Umbilical cord (tissue), 2 donors: Measurements from ENCODE around the gene TMEM212. TPM values are rescaled to one million over a fixed set of nuclear protein-coding genes. Genes with fewer than 3 reads are reported as not detected.
"Not testable (repeated sequence)": the region's sequence is repeated elsewhere in the genome, so short reads cannot be mapped to it uniquely, and the experiment has no call there.

Experiments used
- DNase-seq: peaks from one replicate; pipeline ENCODE4 v3.0.0-alpha.2; 2015; ENCODE audit warnings: low spot score
- total RNA-seq: library from RNA; depleted of rRNA; stranded (reverse); fragments of >200 nt; gene quantifications from one replicate; pipeline ENCODE4 v1.2.3, GENCODE V29; 2014; ENCODE audit warnings: low replicate concordance; ENCODE audit not compliant: insufficient read depth

Gene TMEM212
- total RNA-seq, 1 donor from 2014 or later, result 1.7 TPM

DNA sequence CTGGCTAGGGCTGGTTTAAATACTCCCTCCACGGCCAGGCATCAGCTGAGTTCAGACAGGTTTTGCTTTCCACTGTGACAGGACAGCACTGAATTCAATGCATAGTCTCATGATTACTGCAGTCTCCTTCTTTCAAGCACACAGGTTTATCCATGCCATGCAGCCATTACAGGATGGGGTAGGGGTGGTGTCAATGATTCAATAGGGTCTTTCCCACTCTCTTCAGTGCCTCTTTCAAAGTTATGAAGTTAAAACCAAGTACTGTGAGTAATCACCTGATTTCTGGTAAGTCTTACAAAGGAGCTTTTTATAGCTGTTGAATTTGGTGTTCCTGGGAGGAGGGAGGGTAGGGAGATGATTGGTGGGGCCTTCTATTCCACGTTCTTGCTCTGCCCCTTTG, 47.2 kb downstream of the TMEM212 start:
- DNase-seq, result no peak

DNA sequence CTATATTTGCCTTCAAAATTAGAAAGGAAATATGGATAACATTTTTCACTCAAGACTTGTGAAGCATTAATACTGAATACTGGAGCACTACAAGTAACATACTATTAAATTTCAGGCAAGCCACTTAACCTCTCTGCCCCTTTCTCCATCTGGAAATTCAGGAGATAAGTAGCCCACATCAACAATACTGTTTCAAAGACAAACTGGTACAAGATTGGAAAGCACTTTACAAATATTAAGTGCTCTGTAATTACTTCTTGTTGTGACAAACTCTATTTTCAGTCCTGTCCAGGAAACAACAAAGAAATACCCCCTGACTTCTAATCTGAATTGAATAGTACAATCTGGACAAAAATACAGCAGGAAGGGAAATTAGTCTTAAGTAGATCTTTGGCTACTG, 49.3 kb downstream of the TMEM212 start:
- DNase-seq, result no peak

DNA sequence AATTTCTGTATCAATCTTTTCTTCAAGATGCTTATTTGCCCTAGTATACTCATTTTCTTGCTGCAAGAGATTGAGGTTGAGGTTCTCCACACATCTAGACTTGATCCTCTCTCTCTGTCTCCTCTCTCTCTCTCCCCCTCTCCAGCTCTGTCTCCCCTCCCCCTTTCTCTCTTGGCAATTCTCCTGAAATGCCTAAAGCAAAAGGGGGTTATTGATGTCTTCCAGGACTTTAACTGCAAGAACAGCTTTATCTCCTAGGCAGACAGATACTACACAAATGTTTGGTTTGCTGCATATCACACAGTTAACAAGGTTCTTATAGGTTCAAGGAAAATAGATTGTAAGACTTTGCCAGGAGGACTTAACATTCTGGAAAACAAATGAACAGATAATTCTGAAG, 52.1 kb downstream of the TMEM212 start:
- DNase-seq, result peak; percentile 78

DNA sequence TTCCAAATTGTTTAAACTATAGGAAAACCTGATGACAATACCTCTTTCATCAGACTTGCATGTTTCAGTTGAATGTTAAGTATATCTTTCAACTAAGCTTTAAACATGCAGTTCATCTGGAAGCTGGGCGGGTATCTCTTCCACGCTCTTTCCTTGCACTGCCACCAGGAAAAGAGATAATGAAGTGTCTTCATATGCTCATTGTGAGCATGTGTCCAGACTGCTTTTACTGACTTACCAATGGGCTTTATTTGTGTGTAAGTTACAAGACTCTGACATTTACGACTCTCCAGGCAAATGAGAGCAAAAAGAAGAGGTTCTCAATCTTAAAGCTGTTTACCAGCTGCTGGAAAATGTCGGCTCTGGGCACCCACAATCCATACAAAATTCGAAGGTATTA, 52.8 kb downstream of the TMEM212 start:
- peak; percentile 88 for DNase-seq

DNA sequence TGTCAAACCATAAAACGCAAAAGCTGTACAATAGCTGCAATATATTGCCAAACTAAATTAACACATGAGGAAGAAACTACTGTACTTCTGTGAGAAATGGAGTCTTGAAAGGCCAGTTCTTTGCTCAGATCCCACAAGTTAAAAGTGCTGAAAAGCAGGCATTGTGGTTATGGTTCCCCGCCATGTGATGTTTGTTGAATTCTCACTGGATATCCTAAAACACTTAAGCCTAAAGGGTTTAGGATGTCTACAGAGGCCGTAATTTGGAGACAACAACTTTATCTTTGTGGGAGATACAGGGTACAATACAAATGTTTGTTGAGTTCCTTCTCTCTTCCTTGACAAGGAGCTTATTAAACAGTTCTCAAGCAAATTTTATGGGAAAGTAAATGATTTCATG, 53.2 kb downstream of the TMEM212 start:
- peak; percentile 76 for DNase-seq

DNA sequence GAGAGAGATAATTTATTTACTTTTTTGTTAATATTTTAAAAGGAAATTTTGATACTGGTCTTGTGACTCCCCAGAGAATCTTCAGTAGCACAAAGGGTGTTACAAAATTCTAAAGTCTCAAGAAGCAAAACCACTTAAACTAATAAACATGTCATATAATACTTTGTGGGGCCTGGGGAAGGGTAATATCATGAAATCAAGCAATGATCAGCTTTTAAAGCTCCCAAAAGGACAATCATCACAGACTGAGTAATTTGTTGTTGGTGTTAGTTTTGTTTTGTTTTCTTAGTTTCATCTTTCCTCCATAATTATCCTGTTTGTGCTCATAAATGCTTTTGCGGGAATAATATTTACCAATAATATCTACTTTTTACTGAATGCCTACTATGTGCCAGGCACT, 55.0 kb downstream of the TMEM212 start:
- DNase-seq, result no peak

DNA sequence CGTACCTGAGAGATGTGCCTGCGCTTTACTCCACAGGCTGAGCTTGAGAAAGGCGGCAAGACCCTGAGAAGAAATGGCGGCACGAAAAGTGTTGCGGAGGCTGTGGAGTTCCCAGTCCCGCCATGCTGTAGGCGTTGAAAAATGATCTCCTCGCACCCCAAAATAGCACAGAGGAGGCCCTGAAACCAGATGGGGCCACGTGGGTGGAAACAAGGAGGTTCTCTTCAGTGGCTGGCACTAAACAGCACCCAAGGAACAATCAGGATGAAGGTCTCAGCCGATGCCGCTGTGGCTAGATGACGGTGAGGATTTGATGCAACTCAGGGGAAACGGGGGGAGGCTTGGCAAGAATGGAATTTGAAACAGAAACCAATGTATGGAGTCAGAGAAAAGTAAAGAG, 57.3 kb downstream of the TMEM212 start:
- no peak for DNase-seq

DNA sequence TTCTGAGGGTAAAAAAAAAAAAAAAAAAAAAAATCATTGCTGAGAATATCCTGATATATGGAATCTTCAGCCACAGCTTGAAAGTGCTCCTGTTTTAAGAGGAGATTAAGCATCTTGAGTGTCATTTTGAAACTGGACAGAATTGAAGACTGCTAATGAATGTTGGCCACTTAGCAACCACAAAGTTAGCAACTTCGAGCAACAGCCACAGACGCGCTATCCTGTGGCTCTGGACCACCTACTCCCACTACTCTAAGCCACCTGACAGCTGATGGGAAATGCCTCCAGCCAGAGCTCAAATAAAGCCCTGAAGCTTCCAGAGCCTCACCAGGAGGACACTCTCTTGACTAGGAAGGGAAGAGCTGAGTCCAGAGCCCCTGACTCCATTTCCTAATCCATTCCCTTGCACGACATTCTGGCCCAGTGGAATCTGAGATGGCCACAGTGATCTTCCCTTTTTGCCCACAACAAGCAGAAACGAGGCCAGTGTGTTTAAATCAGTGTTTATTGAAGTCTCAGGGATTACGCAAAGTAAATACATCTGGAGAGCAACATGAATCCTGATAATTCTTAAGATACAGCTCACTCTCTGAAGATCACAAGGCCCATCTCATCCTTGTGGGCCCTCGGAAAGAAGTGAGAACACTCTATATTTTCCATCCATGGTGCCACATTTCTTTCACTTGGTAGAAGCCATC, 58.6 kb downstream of the TMEM212 start:
- DNase-seq, result peak; percentile 49

DNA sequence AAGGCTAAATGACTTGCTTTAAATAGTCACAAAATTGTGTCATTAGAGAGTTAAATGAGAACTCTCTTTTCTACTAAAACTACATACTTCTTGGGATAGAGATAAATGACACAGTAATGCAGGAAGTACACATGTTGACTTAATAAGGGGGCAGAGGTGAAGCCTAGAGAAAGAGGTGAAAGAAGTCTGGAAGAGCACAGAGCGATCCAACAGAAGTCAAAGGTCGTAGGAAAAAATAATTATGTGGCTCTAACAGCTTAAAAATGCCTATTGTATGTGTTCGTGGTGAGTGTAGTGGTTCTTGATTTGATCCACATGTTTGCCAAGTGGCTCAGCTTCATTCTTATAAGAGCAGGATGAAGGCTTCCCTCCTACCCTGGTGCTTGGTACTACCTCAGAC, 61.7 kb downstream of the TMEM212 start:
- DNase-seq, result no peak

DNA sequence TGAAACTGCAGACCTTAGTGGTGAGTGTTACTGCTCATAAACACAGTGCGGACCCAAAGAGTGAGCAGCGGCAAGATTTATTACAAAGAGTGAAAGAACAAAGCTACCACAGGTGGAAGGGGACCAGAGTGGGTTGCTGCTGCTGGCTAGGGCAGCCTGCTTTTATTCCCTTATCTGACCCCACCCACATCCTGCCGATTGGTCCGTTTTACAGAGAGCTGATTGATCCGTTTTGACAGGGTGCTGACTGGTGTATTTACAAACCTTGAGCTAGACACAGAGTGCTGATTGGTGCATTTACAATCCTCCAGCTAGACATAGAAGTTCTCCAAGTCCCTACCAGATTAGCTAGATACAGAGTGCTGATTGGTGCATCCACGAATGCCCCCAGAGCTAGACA, 63.4 kb downstream of the TMEM212 start:
- not testable (repeated sequence) for DNase-seq

DNA sequence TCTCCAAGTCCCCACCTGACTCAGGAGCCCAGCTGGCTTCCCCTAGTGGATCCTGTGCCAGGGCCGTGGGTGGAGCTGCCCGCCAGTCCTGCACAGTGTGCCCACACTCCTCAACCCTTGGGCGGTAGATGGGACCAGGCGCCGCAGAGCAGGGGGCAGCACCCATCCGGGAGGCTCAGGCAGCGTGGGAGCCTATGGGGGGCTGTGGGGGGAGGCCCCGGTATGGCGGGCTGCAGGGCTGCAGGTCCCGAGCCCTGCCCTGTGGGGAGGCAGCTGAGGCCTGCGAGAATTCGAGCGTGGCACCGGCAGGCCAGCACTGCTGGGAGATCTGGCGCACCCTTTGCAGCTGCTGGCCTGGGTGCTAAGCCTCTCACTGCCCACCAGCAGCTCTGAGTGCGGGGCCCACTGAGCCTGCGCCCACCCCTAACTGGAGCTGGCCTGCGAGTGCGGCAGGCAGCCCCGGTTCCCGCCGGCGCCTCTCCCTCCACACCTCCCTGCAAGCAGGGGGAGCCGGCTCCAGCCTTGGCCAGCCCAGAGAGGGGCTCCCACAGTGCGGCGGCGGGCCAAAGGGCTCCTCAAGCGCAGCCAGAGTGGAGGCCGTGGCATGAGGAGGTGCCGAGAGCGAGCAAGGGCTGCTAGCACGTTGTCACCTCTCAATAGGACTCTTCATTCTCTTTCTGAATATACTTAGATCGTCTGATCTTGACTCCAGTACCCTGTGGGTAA, 64.0 kb downstream of the TMEM212 start:
- no peak for DNase-seq

DNA sequence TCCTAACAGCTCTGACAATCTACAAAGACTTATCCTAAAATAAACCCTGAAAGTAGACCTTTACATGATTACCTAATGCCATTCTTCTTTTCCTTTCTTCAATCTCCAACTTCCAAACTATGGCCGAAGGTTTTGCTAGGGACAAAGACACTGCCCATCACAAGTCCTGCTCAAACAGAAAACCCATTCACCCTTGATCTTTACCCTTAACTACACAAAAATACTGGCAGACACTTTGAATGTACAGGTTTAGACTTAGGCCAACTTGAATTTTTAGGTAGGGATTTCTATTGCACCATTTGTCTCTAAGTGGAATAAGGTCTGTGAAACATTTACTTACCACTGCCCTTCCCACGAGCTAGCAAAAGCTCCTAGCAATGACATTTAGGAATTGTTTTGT, 64.6 kb downstream of the TMEM212 start:
- DNase-seq, result no peak

DNA sequence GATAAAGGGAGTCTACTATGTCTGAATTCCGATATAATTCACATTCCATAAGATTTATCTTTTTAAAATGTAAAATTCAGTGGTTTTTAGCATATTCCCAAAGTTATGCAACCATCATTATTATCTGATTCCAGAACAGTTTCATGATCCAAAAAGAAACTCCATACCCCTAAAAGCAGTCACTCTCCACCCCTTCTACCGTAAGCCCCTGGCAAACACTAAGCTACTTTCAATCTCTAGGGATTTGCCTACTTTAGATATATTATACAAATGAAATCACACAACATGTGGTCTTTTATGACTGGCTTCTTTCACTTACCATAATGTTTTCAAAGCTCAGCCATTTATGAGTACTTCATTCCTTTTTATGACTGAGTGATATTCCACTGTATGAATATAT, 65.6 kb downstream of the TMEM212 start:
- DNase-seq, result peak; percentile 91

Other genes starting within 250 kb of the TMEM212 start
- gene PLD1, start 32.9 kb upstream of the TMEM212 start, total RNA-seq, result 59.7 TPM
- gene FNDC3B, start 196.2 kb downstream of the TMEM212 start, total RNA-seq, result 266 TPM